ENCODE results near the gene RALGAPA1. TPM values are rescaled to one million over a fixed set of nuclear protein-coding genes. Genes with fewer than 3 reads are reported as not detected.

Gene RALGAPA1
- total and polyA plus RNA-seq, 2 experiments from 2014 or later: 19.2 to 41.6 TPM

GRCh38 chr14:35556548-35556947, 252.5 kb downstream of the RALGAPA1 start:
- Histone ChIP-seq H3K4me1 (ENCODE audit: insufficient read depth) (no peaks in the 10 kb centered on the region), H3K36me3 (replicated peaks; ENCODE audit: insufficient read depth, low read depth) (no peaks in the 10 kb centered on the region), H3K27ac (no peak overlapping the region), H4K20me1 (ENCODE audit: insufficient read depth, poor library complexity, severe bottlenecking) (no peaks in the 10 kb centered on the region), H3K27me3 (no peaks in the 10 kb centered on the region), H3K4me3 (no peak overlapping the region), H3K4me2 (no peak overlapping the region), H3K9me2 (replicated peaks; ENCODE audit: insufficient read depth) (no peaks in the 10 kb centered on the region), H3K79me2 (no peaks in the 10 kb centered on the region), H2AFZ (no peak overlapping the region), H3K9me3 (ENCODE audit: low read depth) (no peaks in the 10 kb centered on the region)
- WGBS (ENCODE audit: low lambda C conversion rate, missing lambda C conversion rate): 100% methylated on average over 1 of the region's 1 CpG
- no peak for TF ChIP-seq CTCF (IDR thresholded peaks at IDR 0.05; ENCODE audit: poor library complexity)
- no peak for TF ChIP-seq EZH2phosphoT487 (IDR thresholded peaks at IDR 0.05; ENCODE audit: low read depth, severe bottlenecking, unreplicated experiment)
- TF ChIP-seq EZH2 (IDR thresholded peaks at IDR 0.05; ENCODE audit: borderline replicate concordance): no peak
- DNase-seq (ENCODE audit: low spot score): no peak

- Histone ChIP-seq H3K4me1 (ENCODE audit: insufficient read depth) (no peaks in the 10 kb centered on the region), H3K9me2 (replicated peaks; ENCODE audit: insufficient read depth) (no peaks in the 10 kb centered on the region), H3K36me3 (replicated peaks; ENCODE audit: insufficient read depth, low read depth) (no peaks in the 10 kb centered on the region), H3K27ac (no peak overlapping the region), H3K9me3 (ENCODE audit: low read depth) (no peaks in the 10 kb centered on the region), H2AFZ (no peak overlapping the region), H3K4me2 (no peak overlapping the region), H4K20me1 (ENCODE audit: insufficient read depth, poor library complexity, severe bottlenecking) (no peaks in the 10 kb centered on the region), H3K27me3 (no peaks in the 10 kb centered on the region), H3K79me2 (no peaks in the 10 kb centered on the region), H3K4me3 (no peak overlapping the region)
- no peak for TF ChIP-seq EZH2 (IDR thresholded peaks at IDR 0.05; ENCODE audit: borderline replicate concordance)
- no peak for TF ChIP-seq EZH2phosphoT487 (IDR thresholded peaks at IDR 0.05; ENCODE audit: low read depth, severe bottlenecking, unreplicated experiment)
- TF ChIP-seq CTCF (IDR thresholded peaks at IDR 0.05; ENCODE audit: poor library complexity): no peak
- no peak for DNase-seq (ENCODE audit: low spot score)
- 94% methylated on average over 1 of the region's 1 CpG for WGBS (ENCODE audit: low lambda C conversion rate, missing lambda C conversion rate)
These were observed 255.3 kb downstream of the RALGAPA1 start for GRCh38 chr14:35553808-35554207.

- Histone ChIP-seq H3K27me3 (no peaks in the 10 kb centered on the region), H3K79me2 (no peaks in the 10 kb centered on the region), H3K4me3 (no peak overlapping the region), H3K36me3 (replicated peaks; ENCODE audit: insufficient read depth, low read depth) (no peaks in the 10 kb centered on the region), H3K27ac (no peak overlapping the region), H4K20me1 (ENCODE audit: insufficient read depth, poor library complexity, severe bottlenecking) (no peaks in the 10 kb centered on the region), H3K9me2 (replicated peaks; ENCODE audit: insufficient read depth) (no peaks in the 10 kb centered on the region), H2AFZ (no peak overlapping the region), H3K9me3 (ENCODE audit: low read depth) (no peaks in the 10 kb centered on the region), H3K4me1 (ENCODE audit: insufficient read depth) (no peaks in the 10 kb centered on the region), H3K4me2 (no peak overlapping the region)
- DNase-seq (ENCODE audit: low spot score): no peak
- TF ChIP-seq EZH2phosphoT487 (IDR thresholded peaks at IDR 0.05; ENCODE audit: low read depth, severe bottlenecking, unreplicated experiment) (no peak), EZH2 (IDR thresholded peaks at IDR 0.05; ENCODE audit: borderline replicate concordance) (no peak), CTCF (IDR thresholded peaks at IDR 0.05; ENCODE audit: poor library complexity) (no peak)
- WGBS (ENCODE audit: low lambda C conversion rate, missing lambda C conversion rate): 100% methylated on average over 1 of the region's 1 CpG
These were observed 258.0 kb downstream of the RALGAPA1 start for GRCh38 chr14:35551081-35551480.

GRCh38 chr14:35549551-35549950, 259.5 kb downstream of the RALGAPA1 start:
- no peaks in the 10 kb centered on the region for H3K9me2 ChIP-seq (replicated peaks; ENCODE audit: insufficient read depth)
- H3K4me1 ChIP-seq (ENCODE audit: insufficient read depth): no peaks in the 10 kb centered on the region
- H3K36me3 ChIP-seq (replicated peaks; ENCODE audit: insufficient read depth, low read depth): no peaks in the 10 kb centered on the region
- H4K20me1 ChIP-seq (ENCODE audit: insufficient read depth, poor library complexity, severe bottlenecking): no peaks in the 10 kb centered on the region
- H3K27ac ChIP-seq: no peak overlapping the region
- no peaks in the 10 kb centered on the region for H3K79me2 ChIP-seq
- WGBS (ENCODE audit: low lambda C conversion rate, missing lambda C conversion rate): 86% methylated on average over 4 of the region's 4 CpGs
- no peak for TF ChIP-seq EZH2phosphoT487 (IDR thresholded peaks at IDR 0.05; ENCODE audit: low read depth, severe bottlenecking, unreplicated experiment)
- TF ChIP-seq EZH2 (IDR thresholded peaks at IDR 0.05; ENCODE audit: borderline replicate concordance): no peak
- no peak for TF ChIP-seq CTCF (IDR thresholded peaks at IDR 0.05; ENCODE audit: poor library complexity)
- no peaks in the 10 kb centered on the region for H3K27me3 ChIP-seq
- H3K4me2 ChIP-seq: no peak overlapping the region
- no peak overlapping the region for H3K4me3 ChIP-seq
- H2AFZ ChIP-seq: no peak overlapping the region
- no peak for DNase-seq (ENCODE audit: low spot score)
- no peaks in the 10 kb centered on the region for H3K9me3 ChIP-seq (ENCODE audit: low read depth)

Measured in hepatocyte (in vitro differentiated cells).